ENCODE measurements around the gene DENND10.
"Not testable (repeated sequence)": the region's sequence is repeated elsewhere in the genome, so short reads cannot be mapped to it uniquely, and the experiment has no call there.

The DENND10 gene

DNA sequence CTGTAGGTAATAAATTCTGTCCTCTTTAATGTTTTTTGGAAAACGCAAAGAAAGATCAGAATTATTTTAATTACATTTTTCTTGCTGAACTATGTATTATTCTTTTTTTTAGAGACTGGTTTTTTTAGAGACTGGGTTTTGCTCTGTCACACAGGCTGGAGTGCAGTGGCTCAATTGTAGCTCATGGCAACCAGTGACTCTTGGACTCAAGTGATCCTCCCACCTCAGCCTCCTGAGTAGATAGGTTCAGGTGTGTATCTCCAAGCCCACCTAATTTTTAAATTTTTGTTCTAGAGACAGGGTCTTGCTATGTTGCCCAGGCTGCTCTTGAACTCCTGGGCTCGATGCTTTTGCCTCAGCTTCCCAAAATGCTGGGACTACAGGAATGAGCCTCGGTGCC, 5.3 kb upstream of the DENND10 start:
- no peak for DNase-seq (ENCODE audit: low read depth in 2 of 2)

GRCh38 chr10:119100434-119101238, 3.3 kb upstream of the DENND10 start:
- no peak for DNase-seq (ENCODE audit: low read depth in 2 of 2)

DNA sequence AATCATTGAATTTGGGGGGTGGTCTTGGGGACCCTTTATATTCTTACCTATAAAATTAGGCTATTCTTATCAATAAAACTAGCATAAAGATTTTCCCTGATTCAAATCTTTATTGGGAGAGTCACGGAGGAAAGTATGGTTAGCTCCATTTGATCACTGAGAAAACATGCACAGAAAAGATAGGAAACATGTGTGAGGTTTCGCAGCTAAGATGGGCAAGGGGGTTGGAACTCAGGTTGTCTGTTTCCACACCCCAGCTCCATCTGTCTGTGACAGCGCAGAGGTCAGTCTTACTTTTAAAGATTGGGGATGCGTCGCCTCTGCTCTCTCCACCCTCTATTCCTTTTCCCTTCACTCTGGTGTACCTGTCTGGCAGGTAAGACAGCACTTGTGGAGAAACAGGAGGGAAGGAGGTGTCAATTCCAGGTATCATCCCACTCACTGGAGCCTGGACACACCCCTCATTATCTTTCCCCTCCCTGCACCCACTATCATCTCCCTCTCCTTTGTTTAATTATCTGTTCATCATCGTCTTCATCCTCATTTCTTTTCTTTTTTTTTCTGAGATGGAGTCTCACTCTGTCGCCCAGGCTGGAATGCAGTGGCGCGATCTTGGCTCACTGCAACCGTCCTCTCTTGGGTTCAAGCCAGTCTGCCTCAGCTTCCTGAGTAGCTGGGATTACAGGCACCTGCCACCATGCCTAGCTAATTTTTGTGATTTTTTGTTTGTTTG, 2.4 kb upstream of the DENND10 start:
- no peak for DNase-seq (ENCODE audit: low read depth in 2 of 2)

- DNase-seq (ENCODE audit: low read depth in 2 of 2) = no peak
Measured at GRCh38 chr10:119103241-119103902, 541 bp upstream of the DENND10 start.

DNA sequence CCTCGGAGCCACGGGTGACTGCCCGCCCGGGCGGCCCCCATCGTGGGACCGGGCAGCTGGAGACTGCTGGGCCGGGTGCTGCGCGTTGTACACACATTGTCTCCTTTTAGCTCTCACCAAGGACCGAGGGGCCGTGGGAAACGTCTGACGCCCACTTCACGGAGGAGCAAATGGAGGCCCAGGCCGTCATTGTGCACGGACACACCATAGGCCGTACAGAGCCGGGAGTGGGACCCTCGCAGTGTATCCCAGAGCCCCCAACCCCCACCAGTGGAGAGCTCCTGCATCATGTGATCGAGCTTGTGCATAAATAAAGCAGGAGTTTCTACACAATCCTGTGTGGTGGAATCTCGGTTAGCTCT, 722 bp downstream of the DENND10 start:
- DNase-seq (ENCODE audit: low read depth in 2 of 2) = peak in 1 of 2 donors; percentile 13

- no peak for DNase-seq (ENCODE audit: low read depth in 2 of 2)
Measured at GRCh38 chr10:119105155-119105554, 1.2 kb downstream of the DENND10 start.

DNA sequence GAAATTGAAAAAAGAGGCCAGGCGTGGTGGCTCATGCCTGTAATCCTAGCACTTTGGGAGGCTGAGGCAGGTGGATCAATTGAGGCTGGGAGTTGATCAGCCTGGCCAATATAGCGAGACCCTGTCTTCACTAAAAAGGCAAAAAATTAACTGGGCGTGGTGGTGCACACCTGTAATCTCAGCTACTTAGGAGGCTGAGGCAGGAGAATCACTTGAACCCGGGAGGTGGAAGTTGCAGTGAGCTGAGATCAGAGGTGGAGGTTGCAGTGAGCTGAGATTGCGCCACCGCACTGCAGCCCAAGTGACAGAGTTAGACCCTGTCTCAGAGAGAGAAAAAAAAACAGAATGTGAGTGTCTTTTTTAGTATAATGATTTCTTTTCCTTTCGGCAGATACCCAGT, 2.0 kb downstream of the DENND10 start:
- DNase-seq (ENCODE audit: low read depth in 2 of 2) = not testable (repeated sequence)

DNA sequence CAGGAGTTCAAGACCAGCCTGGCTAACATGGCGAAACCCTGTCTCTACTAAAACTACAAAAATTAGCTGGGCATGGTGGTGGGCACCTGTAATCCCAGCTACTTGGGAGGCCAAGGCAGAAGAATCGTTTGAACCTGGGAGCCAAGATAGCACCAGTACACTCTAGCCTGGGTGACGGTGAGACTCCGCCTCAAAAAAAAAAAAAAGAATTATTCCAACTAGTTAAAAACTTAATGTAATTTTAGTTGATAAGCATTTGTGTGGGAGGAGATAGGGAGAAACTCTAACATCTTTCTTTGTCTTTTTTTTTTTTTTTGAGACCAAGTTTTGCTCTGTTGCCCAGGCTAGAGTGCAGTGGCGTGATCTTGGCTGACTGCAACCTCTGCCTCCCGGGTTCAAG, 3.2 kb downstream of the DENND10 start:
- not testable (repeated sequence) for DNase-seq (ENCODE audit: low read depth in 2 of 2)

- DNase-seq (ENCODE audit: low read depth in 2 of 2) = not testable (repeated sequence)
Measured at GRCh38 chr10:119107771-119108170, 3.9 kb downstream of the DENND10 start.

GRCh38 chr10:119112056-119112455, 8.1 kb downstream of the DENND10 start:
- DNase-seq (ENCODE audit: low read depth in 2 of 2) = no peak

DNA sequence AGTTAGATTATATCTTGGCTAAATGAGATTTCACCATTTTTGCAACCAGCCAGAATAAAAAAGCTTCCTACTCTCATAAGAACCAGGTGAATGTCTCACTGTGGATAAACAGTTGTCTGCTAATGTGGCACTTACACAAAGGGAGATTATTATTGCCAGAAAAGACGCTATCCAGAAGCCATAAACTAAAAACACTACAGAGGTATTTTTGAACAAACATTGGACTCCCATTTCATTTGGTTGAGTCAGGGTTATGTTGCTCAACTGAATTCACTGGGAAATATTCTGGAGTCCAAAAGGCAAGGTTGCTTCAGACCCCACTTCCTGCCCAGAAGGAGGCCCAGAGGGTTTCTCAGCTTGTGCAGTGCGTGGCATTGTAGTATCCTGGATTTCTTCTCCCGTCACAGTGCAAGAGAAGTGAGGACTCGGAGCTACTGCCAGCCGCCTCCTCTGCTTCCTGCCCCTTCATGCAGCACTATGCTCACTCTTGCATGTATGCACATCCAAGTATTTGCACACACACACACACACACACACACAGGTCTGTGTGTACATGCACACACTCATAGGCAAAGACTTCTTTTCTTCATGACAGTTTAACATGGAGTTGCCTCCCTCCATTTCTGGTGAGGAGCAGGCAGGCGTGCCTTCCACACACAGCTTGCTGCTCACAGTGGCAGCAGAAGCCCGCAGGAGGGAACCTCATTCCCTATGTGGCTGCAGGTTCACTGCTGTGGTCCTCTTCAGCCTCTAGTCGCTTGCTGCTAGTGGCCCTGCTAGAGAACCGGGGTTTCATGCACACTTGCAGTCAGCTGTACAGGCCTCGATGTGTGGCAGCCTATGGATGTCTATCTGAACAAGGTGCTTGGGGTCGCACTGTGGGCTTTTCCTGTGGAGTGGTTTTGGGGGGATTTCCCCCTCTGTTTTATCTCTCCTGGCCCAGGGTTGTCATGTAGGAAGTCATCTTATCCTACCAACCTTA, 10.1 kb downstream of the DENND10 start:
- DNase-seq (ENCODE audit: low read depth in 2 of 2) = no peak

- no peak for DNase-seq (ENCODE audit: low read depth in 2 of 2)
Measured at GRCh38 chr10:119115926-119116325, 12.0 kb downstream of the DENND10 start.

DNA sequence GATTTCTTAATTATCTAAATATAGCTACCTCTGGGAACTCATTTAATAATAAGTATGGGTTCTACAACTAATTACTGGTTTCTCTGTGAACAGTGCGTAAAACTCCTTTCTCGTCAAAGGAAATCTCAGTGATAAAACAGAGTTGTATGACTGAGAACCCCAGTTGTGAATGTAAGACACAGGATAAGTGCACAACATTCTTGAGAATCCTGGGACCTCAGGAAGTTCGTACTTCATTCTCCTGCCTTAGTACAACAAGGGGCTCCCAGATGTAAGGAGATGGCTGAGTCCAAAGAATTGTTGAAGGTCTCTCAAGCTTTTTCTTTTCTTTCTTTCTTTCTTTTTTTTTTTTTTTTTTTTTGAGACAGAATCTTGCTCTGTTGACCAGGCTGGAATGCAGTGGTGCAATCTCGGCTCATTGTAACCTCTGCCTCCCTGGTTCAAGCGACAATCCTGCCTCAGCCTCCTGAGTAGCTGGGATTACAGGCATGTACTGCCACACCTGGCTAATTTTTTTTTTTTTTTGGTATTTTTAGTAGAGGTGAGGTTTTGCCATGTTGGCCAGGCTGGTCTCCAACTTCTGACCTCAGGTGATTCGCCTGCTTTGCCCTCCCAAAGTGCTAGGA, 12.5 kb downstream of the DENND10 start:
- DNase-seq (ENCODE audit: low read depth in 2 of 2) = no peak

- no peak for DNase-seq (ENCODE audit: low read depth in 2 of 2)
Measured at GRCh38 chr10:119118231-119118630, 14.3 kb downstream of the DENND10 start.

DNA sequence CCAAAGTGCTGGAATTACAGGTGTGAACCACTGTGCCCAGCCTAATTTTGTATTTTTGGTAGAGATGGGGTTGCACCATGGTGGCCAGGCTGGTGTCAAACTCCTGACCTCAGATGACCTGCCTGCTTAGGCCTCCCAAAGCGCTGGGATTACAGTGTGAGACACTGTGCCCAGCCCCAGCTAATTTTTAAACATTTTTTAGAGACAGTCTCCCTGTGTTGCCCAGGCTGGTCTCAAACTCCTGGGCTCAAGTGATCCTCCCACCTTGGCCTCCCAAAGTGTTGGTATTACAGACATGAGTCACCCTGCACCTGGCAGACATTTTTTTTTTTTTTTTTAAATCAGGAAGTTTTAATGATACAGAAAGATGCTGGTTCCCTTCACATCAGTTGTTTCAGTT, 15.5 kb downstream of the DENND10 start:
- DNase-seq (ENCODE audit: low read depth in 2 of 2) = no peak

DNA sequence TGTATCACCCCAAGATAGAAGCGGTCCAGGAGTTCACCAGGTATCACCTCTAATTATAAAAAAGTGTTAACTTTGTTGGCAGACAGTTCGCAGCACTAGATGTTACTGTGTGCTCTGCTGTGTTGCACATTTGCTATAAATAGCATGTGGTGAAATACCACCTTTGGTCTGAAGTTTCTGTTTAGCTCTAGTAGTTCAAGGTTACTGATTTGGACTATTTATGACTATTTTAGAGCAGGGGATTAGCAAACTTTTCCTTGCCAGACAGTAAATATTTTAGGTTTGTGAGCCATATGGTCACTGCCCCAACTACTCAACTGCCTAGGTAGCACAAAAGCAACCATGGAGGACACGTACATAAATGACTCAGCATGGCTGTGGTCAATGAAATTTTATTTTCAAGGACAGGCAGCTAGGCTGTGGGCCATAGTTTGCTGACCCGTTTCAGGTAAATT, 16.5 kb downstream of the DENND10 start:
- no peak for DNase-seq (ENCODE audit: low read depth in 2 of 2)

GRCh38 chr10:119120875-119121274, 17.0 kb downstream of the DENND10 start:
- DNase-seq (ENCODE audit: low read depth in 2 of 2) = no peak

GRCh38 chr10:119125942-119126341, 22.0 kb downstream of the DENND10 start:
- no peak for DNase-seq (ENCODE audit: low read depth in 2 of 2)

- no peak for DNase-seq (ENCODE audit: low read depth in 2 of 2)
Measured at GRCh38 chr10:119129721-119130120, 25.8 kb downstream of the DENND10 start.

DNA sequence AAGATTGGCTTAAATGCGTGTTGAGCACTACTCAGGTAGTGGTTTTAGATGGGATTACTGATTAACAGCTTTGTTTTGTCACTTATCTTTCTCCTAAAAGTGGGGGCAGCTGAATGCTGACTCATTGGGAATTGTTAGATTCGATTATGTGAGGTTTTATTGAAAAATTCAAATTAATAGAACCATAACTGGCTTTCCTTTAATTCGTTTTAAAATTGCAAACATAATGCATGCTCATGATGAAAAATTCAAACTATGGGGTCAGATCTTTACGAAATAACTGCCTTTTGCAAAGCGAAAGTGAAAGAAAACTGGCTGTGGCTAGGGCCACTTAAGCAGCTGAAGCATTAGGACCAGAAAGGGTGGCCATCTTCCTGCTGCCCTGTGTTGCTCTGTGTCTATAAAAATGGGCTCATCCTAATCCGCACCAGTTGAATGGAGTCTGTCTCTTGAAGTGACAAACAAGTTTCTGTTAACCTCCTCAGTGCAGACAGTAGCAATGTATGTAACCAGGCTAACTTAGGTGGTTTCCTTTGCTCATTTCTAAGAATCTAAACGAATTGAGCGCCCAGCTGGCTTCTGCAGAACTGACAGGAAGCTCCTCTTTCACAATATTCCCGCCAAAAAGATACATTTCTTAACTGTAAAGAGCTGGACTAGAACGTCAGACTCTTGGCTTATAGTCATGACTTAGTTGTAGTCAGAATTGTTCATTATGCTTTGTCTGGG, 27.8 kb downstream of the DENND10 start:
- peak; percentile 37 to 48 for DNase-seq (ENCODE audit: low read depth in 2 of 2)

All from stimulated activated CD4-positive, alpha-beta T cell treated with anti-CD3 and anti-CD28 coated beads, Interleukin-15, amount 100 ng/mL, for 48 hours (primary cell).